GM18502 (cell line): ENCODE measurements around the gene CD6.

ENCODE experiments used
- ATAC-seq: cut with Tn5 transposase; IDR thresholded peaks from one replicate; pipeline ENCODE4 v1.9.1; 2021; ENCODE audit warnings: mild to moderate bottlenecking; ENCODE audit not compliant: unreplicated experiment, poor library complexity

The CD6 gene

DNA sequence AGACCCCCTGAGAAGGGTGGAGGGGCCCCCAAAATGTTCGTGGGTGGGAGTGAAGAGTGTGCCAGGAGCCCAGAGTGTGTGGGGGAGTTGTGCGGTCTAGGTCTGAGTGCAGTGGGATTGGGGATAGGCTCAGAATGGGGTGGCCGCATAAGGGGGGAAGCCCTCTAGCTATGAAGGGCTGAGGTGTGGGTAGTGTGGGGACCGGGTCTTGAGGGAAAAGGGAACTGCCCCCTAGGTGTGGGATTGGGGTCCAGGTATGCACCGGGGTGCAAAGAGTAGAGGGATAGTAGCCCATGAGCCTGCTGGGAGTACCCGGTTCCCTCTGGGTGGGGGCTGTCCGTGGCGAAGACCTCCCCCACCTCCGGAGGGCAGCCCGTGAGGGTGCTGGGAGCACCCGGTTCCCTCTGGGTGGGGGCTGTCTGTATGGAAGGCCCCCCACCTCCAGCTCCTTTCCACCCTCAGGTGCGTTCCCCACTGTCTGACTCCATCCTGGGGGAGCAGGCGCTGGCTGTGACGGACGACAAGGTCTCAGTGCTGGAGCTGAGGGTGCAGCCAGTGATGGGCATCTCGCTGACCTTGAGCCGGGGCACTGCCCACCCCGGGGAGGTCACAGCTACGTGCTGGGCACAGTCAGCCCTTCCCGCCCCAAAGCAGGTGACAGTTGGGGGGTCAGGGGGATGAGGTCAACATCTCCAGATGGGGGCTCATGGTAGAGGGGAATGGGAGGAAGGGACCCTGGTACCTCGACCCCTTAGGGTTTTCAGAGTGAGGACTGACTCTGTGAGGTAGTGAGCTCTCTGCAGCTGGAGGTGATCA lies 36.5 kb upstream of the CD6 start:
- no peak for ATAC-seq

DNA sequence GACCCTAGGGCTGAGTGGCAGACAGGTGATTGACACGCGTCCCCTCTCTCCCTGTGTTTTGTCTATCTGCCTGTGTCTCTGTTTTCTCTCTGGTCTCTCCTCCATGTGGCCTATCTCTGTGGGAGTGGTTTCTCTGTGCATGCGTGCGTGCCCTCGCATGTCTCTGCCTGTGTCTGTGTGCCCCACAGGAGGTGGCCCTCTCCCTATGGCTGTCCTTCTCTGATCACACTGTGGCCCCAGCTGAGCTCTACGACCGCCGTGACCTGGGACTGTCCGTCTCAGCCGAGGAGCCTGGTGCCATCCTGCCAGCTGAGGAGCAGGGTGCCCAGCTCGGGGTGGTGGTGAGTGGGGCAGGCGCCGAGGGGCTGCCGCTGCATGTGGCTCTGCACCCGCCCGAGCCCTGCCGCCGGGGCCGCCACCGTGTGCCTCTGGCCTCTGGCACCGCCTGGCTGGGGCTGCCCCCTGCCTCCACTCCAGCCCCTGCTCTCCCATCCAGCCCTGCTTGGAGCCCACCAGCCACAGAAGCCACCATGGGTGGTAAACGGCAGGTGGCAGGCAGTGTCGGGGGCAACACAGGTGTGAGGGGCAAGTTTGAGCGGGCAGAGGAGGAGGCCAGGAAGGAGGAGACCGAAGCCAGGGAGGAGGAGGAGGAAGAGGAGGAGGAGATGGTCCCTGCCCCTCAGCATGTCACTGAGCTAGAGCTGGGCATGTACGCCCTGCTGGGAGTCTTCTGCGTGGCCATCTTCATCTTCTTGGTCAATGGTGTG lies 35.6 kb upstream of the CD6 start:
- ATAC-seq, result no peak

DNA sequence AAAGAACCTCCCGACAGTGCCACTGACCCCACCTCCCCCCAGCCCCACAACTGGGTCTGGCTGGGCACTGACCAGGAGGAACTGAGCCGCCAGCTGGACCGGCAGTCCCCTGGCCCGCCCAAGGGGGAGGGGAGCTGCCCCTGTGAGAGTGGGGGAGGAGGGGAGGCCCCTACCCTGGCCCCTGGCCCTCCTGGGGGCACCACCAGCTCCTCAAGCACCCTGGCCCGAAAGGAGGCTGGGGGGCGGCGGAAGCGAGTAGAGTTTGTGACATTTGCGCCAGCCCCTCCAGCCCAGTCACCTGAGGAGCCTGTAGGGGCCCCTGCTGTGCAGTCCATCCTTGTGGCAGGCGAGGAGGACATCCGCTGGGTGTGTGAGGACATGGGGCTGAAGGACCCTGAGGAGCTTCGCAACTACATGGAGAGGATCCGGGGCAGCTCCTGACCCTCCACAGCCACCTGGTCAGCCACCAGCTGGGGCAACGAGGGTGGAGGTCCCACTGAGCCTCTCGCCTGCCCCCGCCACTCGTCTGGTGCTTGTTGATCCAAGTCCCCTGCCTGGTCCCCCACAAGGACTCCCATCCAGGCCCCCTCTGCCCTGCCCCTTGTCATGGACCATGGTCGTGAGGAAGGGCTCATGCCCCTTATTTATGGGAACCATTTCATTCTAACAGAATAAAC lies 34.9 kb upstream of the CD6 start:
- ATAC-seq, result no peak

GRCh38 chr11:60937144-60937527 lies 34.3 kb upstream of the CD6 start:
- no peak for ATAC-seq

GRCh38 chr11:60937811-60938210 lies 33.7 kb upstream of the CD6 start:
- ATAC-seq, result no peak

GRCh38 chr11:60938500-60938899 lies 33.0 kb upstream of the CD6 start:
- no peak for ATAC-seq

GRCh38 chr11:60939301-60939700 lies 32.2 kb upstream of the CD6 start:
- ATAC-seq, result no peak

GRCh38 chr11:60939855-60940254 lies 31.6 kb upstream of the CD6 start:
- no peak for ATAC-seq

- ATAC-seq, result no peak
These were observed 29.9 kb upstream of the CD6 start for GRCh38 chr11:60941371-60942119.

- no peak for ATAC-seq
These were observed 29.3 kb upstream of the CD6 start for GRCh38 chr11:60942219-60942618.

GRCh38 chr11:60942970-60943565 lies 28.4 kb upstream of the CD6 start:
- no peak for ATAC-seq

DNA sequence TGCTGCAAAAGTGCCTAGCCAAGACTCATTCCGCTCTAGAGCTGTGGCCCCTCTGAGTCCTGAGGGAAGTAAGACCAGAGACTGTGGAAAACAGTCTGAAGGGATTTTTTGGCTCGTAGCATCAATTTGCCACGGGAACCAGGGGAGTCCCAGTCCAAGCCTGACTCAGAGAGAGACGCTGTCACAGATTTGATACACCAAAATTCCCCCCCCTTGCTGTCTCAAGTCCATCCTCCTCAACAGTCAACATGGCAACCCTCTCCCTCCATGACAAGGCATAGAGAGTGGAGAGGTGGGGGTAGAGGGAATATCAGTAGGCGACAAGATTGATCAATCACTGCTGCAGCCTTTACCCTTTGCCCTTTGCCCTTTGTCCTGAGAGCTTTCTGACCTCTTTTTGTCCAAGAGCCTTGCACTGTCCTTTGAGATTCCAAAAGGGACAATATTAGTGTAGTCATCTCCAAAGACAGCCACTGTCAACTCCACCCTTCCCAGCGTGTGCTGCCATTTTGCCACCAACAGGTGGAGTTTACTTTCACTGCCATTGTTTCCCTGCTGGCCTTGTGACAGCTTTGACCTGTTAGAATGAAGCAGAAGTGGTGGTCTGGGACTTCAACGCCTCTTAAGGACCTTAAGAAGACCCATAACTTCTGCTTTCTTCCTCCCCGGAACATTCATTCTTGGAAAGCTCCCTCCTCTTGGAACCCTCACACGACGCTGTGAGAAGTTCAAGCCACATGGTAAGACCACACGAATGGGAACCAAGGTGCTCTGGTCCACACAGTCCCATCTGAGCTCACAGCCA lies 26.8 kb upstream of the CD6 start:
- no peak for ATAC-seq

- no peak for ATAC-seq
These were observed 26.2 kb upstream of the CD6 start for GRCh38 chr11:60945295-60945667.

DNA sequence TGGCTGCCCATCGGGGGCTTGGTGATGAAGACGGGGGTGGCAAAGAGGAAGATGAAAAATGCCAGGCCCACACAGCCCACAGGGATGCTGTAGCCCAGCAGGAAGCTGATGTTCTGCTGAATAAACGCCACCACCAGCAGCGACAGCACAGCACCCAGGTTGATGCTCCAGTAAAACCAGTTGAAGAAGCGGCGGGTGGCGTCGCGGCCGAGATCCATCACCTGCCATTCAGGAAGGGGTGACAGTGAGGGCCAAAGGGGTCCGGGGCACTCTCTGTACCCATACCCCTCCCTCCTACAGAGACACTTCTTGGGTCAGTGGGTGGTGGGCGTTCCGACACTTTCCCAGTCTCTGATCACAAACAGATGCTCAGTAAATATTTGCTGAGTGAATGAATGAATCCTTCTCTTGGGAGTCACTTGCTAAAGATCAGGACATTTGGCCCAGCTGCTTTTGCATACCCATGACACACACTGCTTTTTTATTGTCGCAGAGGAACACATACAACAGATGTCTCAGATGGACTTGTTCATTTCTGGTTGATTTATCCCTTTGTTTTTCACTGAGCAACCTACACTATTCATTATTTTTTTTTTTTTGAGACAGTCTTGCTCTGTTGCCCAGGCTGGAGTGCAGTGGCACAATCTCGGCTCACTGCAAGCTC lies 24.7 kb upstream of the CD6 start:
- ATAC-seq, result no peak

DNA sequence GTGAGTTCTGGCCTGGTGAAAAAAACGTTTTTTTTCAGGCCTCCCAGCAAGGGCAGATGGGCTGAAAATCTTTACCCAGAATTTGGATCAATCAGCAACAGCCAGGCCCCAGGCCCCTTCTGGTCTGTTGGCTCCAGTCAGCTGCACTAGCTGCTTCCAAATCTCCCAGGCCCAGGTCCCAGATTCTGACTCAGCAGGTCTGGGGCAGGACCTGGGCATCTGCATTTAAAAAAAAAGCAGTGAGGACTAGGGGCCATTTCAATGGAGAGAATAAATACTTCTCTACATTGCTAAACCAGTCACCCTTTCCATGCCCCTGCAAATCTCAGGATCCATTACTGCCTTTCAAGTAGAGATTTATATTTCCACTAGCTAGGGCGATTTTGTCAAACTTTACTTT lies 23.8 kb upstream of the CD6 start:
- no peak for ATAC-seq

- no peak for ATAC-seq
These were observed 23.2 kb upstream of the CD6 start for GRCh38 chr11:60948250-60948649.

- no peak for ATAC-seq
These were observed 21.5 kb upstream of the CD6 start for GRCh38 chr11:60950024-60950423.

DNA sequence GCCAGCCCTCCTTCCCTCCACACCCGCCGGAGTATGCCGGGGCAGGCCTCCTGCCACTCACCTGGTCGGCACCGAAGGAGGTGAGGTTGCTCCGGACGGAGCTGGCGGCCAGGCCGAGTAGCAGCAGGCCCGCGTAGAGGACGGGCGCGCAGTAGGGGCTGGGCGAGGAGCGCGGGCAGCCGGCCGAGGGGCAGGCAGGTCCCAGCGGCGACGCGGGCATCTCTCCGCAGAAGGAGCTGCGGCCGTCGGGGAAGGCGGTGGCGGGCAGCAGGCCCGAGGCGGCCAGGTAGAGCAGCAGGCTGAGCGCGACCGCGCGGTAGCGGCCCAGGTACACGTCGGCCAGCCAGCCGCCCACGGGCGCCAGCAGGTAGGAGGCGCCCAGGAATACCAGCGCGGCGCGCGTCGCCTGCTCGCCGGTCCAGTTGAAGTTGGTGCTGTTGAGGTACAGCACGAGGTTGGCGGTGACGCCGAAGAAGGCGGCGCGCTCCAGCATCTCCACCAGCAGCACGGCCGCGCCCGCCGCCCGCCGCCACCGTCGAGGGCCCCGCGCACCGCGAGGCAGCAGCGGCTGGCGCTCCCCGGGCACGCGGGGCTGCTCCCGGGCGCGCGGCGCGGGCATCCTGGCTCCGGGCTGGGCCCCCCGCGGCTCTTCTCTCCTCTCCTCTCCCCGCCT lies 20.4 kb upstream of the CD6 start:
- no peak for ATAC-seq

- ATAC-seq, result no peak
These were observed 19.9 kb upstream of the CD6 start for GRCh38 chr11:60951606-60951903.
